Psoas muscle (tissue), 8 donors: Measurements from ENCODE around the gene NFKB2. TPM values are rescaled to one million over a fixed set of nuclear protein-coding genes. Genes with fewer than 3 reads are reported as not detected.

Experiments used
- ATAC-seq, 4 donors: fragments of 200-7000 bp; cut with Tn5 transposase; one replicate each; pipeline ENCODE4 v1.9.1; 2020; ENCODE audit warnings: moderate library complexity in 3 of 4, mild to moderate bottlenecking in 2 of 4
- DNase-seq, 2 donors: peaks; one replicate each; pipeline ENCODE4 v3.0.0-alpha.2; 2020
- H3K27ac ChIP-seq: fragments of 200-600 bp; one replicate; pipeline ENCODE4 v1.8.0; 2022
- H3K27me3 ChIP-seq, 3 donors: fragments of 200-600 bp in 1 of 3; one replicate each; pipeline versions ENCODE4 v1.6.1 to v1.8.0; 2013 to 2022; ENCODE audit warnings: low read length in 2 of 3, mild to moderate bottlenecking in 2 of 3, moderate library complexity in 1 of 3; ENCODE audit not compliant: insufficient read depth in 3 of 3
- H3K36me3 ChIP-seq, 2 donors: fragments of 200-600 bp in 1 of 2; one replicate each; pipeline versions ENCODE4 v1.6.1 to v1.8.0; 2013 to 2022; ENCODE audit warnings: low read depth in 1 of 2, mild to moderate bottlenecking in 1 of 2, moderate library complexity in 1 of 2; ENCODE audit not compliant: insufficient read depth in 1 of 2
- H3K4me1 ChIP-seq: fragments of 200-600 bp; one replicate; pipeline ENCODE4 v1.8.0; 2022
- H3K4me3 ChIP-seq: fragments of 200-600 bp; one replicate; pipeline ENCODE4 v1.8.0; 2022; ENCODE audit warnings: mild to moderate bottlenecking
- H3K9me3 ChIP-seq: fragments of 200-600 bp; one replicate; pipeline ENCODE4 v1.8.0; 2022
- CTCF ChIP-seq: fragments of 200-600 bp; IDR thresholded peaks from one replicate; pipeline ENCODE4 v1.8.0; 2022; ENCODE audit warnings: antibody characterized with exemption
- whole genome bisulfite sequencing, 3 donors: extraction: QIAGEN DNeasy Blood & Tissue Kit; methylation state at CpG; one replicate each; pipeline versions ENCODE4 v1.1.6 to v1.1.7; 2013; 5-methylcytosine and 5-hydroxymethylcytosine counted together
- intact Hi-C, 2 donors: fragments of 100-400 bp; cut with DNase I; formaldehyde crosslinking; loops; one replicate each; pipeline versions ENCODE4 v1.11.0 to v1.14.2; 2022
- polyA plus RNA-seq, 3 donors: library from polyadenylated mRNA; stranded (reverse); fragments of 200-250 nt; gene quantifications; one replicate each; pipeline ENCODE4 v1.2.3, GENCODE V29; 2013
- total RNA-seq, 4 donors: library from RNA; stranded (reverse); fragmentation: NEBNext Ultra II Directional in 2 of 4; extraction: Animal tissue kit (Norgen Biotek cat#: 25700) in 2 of 4; gene quantifications; one replicate each; pipeline versions ENCODE4 v1.2.1 to v1.2.4, GENCODE V29; 2021 to 2023
- donor health status: healthy with polysubstance abuse.
- donor health status: DM: no; HTN: no; CAD: no; lungs with moderate emphysema.
- donor health status: Bipolar disorder and iron deficiency.
- donor health status: healthy.
- donor health status: DM: yes; HTN: yes; CAD: no.
- donor health status: DM: no; HTN: no; CAD: no.
- donor health status: DM: no; HTN: no; CAD: no.
- donor health status: DM: yes; HTN: yes; CAD: no.

NFKB2 gene
- total and polyA plus RNA-seq, 7 donors: 8.3 to 86.0 (median 12.6) TPM

GRCh38 chr10:102416283-102416682 is 20.8 kb downstream of the NFKB2 start:
- WGBS, 3 donors: 65 to 81% (median 73%) methylated on average over 9 of the region's 9 CpGs
- peaks cover 0 to 62% (median 14%) of the 10 kb centered on the region in 3 donors for H3K27me3 ChIP-seq

GRCh38 chr10:102416695-102417094 is 21.2 kb downstream of the NFKB2 start:
- peaks cover 0 to 58% (median 11%) of the 10 kb centered on the region in 3 donors for H3K27me3 ChIP-seq
- no peak overlapping the region for H3K4me3 ChIP-seq
- WGBS, 3 donors: 80 to 83% (median 83%) methylated on average over 18 to 20 of the region's 20 CpGs
- H3K36me3 ChIP-seq: no peaks in the 10 kb centered on the region
- DNase-seq (no peak), ATAC-seq (no peak)
- H3K9me3 ChIP-seq: no peaks in the 10 kb centered on the region
- intact Hi-C loops: no loop called here
- H3K27ac ChIP-seq: no peak overlapping the region
- no peak for TF ChIP-seq CTCF
- H3K4me1 ChIP-seq: peaks cover 7% of the 10 kb centered on the region

More at GRCh38 chr10:102416283-102416682, 20.8 kb downstream of the NFKB2 start:
- Histone ChIP-seq H3K36me3 (no peaks in the 10 kb centered on the region), H3K9me3 (no peaks in the 10 kb centered on the region), H3K27ac (no peak overlapping the region), H3K4me3 (no peak overlapping the region), H3K4me1 (peaks cover 7% of the 10 kb centered on the region)
- ATAC-seq: no peak
- intact Hi-C loops: no loop called here
- TF ChIP-seq CTCF: no peak
- no peak for DNase-seq

GRCh38 chr10:102418622-102419268 is 23.2 kb downstream of the NFKB2 start, which contains the start of gene PSD:
Gene PSD (minus strand): TSS chr10:102418785. CDS start chr10:102417038, 1,747 bp downstream.
- H3K27me3 ChIP-seq: peaks cover 0 to 41% (median 6%) of the 10 kb centered on the region in 3 donors
- no peak for DNase-seq
- 2 to 3% (median 2%) methylated on average over 28 to 45 of the region's 45 CpGs for WGBS, 3 donors

GRCh38 chr10:102419269-102420180 is 24.0 kb downstream of the NFKB2 start:
- intact Hi-C loops: loop anchor here in 1 of 2 donors (5.0 kb wide), 1 partner anchor 58 kb away; no protein-coding TSS in a partner anchor
- no peak overlapping the region for H3K27ac ChIP-seq
- no peaks in the 10 kb centered on the region for H3K9me3 ChIP-seq
- H3K36me3 ChIP-seq: peaks cover 0 to 16% of the 10 kb centered on the region in 2 donors
- no peak for TF ChIP-seq CTCF
- H3K4me3 ChIP-seq: peak overlapping the region; percentile 98
- peak in 3 of 4 donors; percentile 15 to 43 (median 23) for ATAC-seq
- WGBS, 3 donors: 0 to 1% (median 1%) methylated on average over 34 to 54 of the region's 54 CpGs
- peak; percentile 57 to 79 for DNase-seq
- peaks cover 20% of the 10 kb centered on the region for H3K4me1 ChIP-seq
- H3K27me3 ChIP-seq: peaks cover 0 to 37% (median 6%) of the 10 kb centered on the region in 3 donors

More at GRCh38 chr10:102418622-102419268, 23.2 kb downstream of the NFKB2 start, which contains the start of gene PSD:
- no peaks in the 10 kb centered on the region for H3K9me3 ChIP-seq
- no peak for ATAC-seq
- intact Hi-C loops: no loop called here
- TF ChIP-seq CTCF: no peak
- peaks cover 20% of the 10 kb centered on the region for H3K4me1 ChIP-seq
- no peak within 1 kb of the TSS for H3K27ac ChIP-seq
- H3K36me3 ChIP-seq: peaks cover 0 to 9% of the 10 kb centered on the region in 2 donors
- H3K4me3 ChIP-seq: peak within 1 kb of the TSS; percentile 98
